GM18502 (cell line): ENCODE data around the gene SUN1.

ENCODE experiments used
- ATAC-seq: cut with Tn5 transposase; IDR thresholded peaks from one replicate; pipeline ENCODE4 v1.9.1; 2021; ENCODE audit warnings: mild to moderate bottlenecking; ENCODE audit not compliant: unreplicated experiment, poor library complexity

The SUN1 gene

DNA sequence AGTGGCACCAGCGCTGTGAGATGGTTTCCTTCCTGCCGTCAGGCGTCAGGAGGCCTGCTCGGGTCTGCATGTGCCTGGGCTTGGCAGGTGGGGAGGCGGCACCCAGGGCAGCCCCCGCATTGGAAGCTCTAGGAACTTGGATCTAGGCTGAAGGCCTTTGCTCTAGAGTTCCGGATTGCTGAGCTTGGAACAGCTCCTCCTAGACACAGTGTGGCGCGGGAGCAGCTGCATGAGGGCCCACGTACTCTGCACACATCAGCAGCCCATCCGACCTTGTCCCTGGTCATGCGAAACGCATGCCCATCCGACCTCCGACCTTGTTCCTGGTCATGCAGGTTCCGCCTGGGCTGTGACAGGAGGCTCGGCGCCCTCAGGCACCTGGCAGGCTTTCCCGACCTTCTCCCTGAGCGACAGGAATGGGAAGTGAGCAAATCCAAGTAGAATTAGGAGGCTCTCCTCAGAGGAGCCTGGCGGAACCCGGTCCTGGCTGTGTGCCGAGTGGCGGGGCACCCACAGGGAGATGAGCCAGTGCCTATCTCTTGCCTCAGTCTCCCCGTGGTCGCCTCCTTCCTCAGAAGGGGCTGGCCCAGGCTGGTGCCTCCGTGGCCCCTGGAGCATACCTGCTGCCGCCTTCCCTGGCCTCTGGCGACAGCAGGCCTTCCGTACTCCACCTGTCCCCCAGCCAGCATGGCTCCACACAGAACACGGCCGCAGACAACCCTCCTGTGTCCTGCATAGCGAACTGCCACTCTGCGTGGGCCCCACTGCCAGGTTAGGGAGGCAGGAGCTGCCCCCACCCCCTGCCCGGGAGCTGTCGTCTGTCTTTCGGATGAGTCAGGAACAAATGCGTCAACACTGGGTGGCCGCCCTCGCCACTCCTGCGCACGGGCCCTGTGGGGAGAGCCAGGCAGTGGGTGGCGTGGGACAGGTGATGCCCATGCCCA lies 56.1 kb downstream of the SUN1 start:
- ATAC-seq = no peak

DNA sequence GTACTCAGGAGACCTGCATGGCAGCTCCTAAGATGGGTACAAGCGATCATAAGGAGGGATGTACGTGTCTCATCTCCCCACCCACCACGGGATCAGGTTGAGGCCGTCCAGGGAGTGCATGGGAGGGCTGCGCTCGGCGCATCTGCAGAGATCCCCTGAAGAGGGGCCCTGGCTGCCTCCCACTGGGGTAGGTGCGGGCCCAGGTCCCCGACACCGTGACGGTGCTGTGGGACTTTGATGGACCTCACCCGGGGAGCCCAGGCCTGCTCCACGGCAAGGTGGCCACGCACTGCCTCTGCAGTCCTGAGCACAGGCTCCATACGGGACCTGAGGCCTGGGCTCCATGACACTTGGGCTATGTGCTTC lies 56.7 kb downstream of the SUN1 start:
- no peak for ATAC-seq

DNA sequence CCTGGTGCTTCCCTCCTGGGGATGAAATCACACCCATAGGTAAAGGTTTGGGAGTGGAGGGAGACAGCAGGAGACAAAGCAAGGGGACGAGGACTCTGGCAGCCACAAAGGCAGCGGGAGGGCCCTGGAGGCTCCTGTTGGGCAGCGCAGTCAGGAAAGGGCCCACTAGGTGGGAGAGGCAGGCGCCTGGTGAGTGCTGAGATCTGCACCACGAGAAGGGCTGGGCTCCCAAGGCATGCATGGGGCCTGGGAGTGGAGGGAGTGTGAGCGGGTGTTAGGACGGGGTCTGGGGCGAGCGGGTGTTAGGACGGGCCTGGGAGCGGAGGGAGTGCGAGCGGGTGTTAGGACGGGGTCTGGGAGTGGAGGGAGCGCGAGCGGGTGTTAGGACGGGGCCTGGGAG lies 57.1 kb downstream of the SUN1 start:
- ATAC-seq = no peak

DNA sequence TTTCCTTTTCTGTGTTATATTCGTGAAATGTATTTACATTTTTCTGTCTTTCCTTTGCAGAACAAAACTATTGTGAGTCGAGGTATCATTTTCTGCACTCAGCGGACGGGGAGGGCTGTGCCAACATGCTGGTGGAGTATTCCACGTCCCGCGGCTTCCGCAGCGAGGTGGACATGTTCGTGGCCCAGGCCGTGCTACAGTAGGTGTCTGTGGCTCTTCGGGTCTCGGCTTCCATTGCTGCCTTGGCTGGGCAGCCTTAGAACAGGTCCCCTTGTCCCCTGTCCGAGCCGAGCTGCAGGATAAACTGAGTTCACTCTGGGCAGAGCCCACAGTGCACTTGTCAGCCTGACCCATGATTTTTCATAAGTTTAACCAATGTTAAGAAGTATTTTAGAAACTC lies 58.6 kb downstream of the SUN1 start:
- ATAC-seq = no peak

DNA sequence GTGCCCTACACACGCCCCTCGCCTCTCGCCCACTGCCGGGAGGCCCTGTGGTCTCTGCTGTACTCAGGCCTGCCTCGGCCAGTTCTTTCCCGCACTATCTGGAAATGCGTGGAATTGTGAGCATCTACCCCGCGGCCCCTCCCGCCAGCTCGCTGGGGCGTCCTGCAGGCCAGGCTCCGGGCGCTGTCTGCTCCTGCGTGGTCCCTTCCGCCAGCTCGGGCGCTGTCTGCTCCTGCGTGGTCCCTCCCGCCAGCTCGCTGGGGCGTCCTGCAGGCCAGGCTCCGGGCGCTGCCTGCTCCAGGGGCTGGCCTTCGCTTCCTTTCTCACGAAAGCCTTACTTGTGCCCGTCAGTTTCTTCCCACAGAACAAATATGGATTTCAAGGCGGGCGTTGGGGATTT lies 59.0 kb downstream of the SUN1 start:
- no peak for ATAC-seq

DNA sequence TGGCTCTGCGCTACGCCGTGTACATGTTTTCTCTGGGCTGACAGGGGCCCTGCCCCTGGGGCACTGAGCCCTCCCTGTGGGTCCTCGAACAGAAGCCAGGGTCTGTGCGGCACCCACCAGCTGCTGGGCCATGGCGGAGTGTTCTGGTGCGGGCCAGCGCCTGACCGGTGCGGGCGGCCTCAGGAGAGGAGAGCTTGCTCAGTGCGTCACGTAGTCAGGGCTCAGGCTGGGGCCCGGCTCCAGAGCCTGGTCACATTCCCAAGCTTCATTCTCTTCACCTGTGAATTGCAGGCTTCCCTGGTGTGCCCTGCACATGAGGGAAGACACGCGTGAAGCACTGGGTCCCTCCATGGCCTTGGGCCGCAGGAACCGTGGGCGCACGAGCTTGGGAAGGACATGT lies 59.5 kb downstream of the SUN1 start:
- no peak for ATAC-seq

DNA sequence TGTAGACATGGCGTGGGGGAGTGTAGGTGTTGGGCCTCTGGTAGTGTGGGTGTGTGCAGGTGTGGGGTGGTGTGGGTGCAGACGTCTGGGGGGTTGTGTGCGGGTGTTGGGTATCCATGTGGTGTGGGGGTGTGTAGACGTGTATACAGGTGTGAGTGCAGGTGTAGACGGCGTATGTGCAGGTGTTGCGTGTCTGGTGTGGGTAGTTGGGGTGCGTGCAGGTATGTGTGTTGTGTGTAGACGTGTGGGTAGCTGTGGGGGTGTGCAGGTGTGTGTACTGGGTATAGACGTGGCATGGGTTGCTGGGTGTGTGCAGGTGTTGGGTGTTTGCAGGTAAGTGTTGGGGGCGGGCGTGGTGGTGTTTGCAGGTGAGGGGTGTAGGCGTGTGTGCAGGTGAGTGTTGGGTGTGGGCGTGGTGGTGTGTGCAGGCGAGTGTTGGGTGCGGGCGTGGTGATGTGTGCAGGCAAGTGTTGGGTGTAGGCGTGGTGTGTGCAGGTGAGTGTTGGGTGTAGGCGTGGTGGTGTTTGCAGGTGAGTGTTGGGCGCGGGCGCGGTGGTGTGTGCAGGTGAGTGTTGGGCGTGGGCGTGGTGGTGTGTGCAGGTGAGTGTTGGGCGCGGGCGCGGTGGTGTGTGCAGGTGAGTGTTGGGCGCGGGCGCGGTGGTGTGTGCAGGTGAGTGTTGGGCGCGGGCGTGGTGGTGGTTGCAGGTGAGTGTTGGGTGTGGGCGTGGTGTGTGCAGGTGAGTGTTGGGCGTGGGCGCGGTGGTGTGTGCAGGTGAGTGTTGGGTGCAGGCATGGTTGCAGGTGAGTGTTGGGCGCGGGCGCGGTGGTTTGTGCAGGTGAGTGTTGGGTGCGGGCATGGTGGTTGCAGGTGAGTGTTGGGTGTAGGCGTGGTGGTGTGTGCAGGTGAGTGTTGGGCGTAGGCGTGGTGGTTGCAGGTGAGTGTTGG lies 60.6 kb downstream of the SUN1 start:
- ATAC-seq = no peak

DNA sequence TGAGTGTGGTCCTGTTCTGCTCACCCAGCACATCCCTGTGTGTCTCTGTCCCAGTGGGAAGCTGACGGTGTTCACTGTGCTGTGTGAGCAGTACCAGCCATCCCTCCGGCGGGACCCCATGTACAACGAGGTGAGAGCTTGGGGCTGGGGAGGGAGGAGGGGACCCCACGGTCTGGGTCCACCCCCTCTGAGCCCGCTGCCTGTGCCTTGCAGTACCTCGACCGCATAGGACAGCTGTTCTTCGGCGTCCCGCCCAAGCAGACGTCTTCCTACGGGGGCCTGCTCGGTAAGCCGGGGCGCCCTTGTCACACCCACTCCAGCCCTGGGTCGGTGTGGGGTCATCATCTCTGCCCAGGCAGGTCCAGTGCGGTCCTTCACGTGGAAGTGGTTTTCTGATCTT lies 61.4 kb downstream of the SUN1 start:
- no peak for ATAC-seq

DNA sequence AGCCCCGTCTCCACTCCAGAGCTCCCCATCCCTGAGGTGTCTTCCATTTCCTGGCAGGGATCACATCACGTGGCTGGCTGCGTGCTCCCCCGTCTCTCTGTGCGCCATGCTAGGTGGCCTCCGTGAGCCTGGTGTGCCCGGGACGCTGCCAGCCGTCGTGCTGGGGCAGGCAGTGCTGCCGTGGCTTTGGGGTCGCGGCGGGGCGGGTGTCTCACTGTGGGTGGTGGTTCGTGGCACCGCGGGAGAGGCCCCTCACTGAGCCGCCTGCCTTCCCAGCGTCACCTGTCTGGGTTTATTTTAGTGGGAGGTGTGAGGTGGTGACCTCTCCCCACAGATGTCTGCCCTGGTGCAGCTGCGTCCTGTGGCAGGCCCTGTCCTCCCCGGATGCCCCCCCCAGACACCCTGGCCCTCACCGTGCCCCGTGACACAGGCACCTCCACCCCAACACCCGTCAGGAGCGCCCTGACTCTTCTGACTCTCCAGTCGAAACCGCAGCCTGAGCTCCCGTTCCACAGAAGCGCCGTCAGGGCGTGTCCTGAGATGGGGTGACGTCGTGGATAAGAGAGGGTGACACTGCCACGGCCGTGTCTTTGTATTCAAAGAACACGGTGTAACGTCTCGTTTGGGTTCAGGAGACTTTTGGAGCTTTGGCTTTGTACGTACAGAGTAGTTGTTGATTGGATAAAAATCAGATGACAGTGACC lies 62.0 kb downstream of the SUN1 start:
- no peak for ATAC-seq

DNA sequence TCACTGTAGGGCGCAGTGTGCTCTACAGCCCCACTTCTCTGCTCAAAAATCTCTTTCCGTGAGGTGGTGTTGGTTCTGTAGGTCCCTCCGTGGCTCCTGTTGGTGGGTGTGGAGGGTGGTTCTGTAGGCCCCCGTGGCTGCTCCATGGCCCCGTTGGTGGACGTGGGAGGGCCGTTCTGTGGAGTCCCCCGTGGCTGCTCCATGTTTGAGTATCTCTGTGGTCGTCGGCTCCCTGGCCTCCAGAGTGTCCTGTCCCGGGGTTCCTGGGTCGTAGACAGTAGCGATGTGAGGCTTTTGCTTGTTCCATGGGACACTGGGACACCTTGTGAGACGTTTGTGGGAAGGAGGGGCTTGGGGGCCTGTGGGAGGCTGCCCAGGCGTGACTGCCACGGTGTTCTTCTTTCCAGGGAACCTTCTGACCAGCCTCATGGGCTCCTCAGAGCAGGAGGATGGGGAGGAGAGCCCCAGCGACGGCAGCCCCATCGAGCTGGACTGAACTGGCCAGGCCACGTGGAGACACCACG lies 62.7 kb downstream of the SUN1 start:
- ATAC-seq = no peak

DNA sequence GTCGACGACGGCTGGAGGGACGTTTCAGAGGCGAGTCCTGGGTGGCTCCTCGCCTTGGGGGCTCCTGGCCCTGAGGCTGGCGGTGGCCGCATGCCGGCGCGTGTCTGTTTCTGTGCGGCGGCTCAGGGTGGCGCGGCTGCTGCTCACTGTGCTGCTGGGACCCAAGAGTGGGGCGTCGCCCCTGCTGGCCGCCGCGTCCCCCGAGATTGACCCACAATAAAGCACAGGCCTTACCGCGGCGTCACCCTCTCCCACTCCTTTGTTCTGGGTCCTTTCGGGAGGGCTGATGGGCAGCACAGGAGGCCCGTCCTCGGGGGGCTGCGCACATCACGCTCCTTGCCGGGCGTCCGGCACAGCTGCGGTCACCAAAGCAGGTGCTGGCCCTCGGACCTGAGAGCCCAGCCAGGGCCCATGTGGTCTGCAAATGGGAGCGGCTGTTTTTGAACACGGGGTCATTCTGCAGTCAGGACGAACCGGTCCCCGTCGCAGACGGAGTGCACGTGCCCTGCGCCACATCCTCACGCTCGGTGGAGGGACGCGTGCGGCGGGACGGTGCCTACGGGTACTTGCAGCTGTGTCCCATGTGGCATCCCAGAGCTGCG lies 63.3 kb downstream of the SUN1 start:
- ATAC-seq = no peak

DNA sequence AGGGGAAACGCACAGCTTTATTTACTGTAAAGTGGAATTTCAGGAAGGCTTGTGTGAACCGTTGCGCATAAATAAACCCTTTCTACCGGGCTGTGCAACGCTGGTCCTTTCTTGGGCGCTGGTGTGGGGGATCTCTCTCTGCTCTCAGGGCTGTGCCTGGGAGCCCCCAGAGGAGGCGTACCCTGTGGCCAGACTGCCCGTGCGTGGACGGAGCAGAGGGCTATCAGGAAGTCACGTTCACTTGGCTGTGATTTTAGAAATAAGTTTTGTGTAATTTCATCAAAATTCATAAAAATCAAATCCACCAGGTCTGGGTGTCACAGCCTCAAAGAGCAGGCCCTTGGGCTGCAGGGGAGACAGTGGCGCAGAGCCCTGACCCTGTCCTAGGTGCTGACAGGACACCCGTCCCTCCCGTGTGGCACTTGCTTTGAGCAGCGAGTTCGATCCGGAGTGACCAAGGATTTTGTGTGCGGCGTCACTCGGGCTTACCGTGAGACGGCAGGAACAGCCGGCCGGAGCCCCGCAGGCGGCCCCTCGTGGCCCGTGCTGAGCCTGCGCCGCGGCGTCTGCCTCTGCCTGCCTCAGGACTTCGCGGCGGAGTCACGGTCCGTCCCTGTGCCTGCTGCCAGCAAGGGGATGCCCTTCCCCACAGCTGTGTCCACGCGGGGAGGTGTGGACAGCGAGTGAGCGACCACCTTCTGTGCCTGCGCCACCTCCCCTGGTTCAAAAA lies 64.2 kb downstream of the SUN1 start:
- no peak for ATAC-seq

DNA sequence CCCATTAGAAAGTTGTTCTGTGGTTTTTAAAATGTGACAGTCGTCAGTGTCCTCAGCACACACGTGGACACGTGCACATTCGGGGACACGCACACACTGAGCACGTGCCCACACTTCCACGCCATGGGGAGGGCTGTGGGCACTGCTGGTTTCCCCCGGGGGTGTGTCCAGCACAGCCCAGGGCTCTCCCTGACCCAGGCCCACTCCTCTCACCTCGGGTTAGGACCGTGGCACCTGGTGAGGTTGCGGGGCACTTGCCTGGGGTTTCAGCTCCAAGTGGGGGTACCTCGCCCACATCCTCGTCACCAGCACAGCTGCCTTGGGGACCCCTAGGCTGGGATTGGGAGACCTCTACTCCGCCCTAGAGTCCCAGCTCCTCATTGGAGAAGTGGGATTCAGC lies 64.8 kb downstream of the SUN1 start:
- no peak for ATAC-seq

DNA sequence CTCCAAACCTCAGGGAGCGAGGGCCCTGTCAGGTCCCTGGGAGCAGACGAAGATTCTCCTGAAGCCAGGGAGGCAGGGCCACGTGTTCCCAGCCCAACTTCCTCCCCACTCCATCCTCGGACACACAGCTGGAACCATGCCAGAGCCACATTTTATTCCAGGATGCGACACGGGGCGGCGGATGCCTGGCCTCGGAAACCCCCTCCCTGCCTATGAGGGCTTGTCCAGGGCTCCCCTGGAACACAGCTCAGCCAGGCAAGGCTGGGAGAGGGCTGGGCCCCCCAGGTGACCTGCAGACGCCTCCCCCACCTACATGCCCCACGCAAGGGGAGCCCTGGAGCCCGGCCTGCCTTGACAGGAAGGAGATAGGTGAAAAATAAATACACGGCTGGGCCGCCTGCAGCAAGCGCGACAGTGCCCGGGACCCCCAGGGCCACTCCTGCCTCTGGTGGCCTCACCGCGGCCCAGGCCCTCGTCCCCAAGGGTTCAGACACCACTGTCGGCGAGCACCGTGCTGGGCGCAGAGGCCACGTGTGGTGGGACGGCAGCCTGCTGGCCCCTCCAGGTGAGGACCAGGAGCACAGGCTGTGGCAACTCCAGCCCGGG lies 65.6 kb downstream of the SUN1 start:
- ATAC-seq = no peak

DNA sequence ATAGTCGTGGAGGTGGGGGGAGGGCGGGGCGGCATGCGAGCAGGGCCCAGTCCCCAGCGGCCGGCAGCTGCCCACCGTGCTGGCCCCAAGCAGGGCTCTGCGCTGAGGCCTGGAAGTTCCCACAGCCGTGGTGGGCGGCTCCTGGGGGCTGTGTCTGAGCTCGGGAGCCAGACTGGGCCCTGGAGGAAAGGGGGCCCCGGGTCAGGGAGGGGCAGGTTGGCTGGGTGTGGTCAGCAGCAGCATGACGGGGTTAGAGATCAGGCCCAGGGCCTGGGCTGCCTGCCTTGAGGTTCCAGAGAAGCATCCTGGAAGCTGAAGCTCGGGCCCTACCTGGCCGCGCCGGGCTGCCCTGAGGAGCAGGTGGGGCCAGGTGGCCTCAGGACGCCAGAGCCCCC lies 66.2 kb downstream of the SUN1 start:
- ATAC-seq = no peak

DNA sequence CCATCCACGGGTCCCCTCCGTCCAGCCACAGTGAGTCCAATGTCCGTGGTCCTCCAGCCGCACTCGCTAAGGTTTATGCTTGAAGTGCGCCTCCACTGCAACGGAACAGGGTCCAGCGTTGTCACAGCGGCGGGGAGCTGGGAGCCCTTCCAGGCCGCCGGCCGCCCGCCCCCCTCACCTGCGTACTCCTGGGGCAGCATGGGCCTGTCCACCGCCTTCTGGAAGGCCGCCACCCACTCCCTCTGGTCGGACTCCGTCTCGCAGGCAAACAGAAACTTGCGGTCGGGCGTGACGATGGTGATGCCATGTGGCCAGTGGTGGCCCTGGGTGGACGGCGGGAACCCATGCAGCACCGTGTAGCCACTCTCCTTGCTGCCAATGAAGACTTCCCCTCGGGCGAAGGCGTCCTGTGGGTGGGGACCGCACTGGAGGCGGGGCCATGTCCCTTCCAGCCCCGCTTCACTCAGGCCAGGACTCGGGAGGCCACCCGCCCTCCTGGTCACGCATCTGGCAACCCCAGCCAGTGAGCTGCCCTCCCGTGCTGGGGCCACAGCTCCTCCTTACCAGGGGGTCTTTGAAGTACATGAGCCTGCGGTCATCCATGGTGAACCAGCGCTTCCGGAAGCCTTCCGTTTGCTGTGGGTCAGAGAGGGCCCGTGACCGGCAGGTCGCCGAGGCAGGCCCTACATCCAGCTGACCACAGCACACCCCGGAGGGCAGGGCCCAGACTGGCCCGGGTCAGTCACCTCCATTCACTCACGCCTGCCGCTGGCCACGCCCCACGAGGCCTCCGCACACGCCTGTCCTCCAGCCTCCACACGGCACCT lies 66.8 kb downstream of the SUN1 start:
- no peak for ATAC-seq

DNA sequence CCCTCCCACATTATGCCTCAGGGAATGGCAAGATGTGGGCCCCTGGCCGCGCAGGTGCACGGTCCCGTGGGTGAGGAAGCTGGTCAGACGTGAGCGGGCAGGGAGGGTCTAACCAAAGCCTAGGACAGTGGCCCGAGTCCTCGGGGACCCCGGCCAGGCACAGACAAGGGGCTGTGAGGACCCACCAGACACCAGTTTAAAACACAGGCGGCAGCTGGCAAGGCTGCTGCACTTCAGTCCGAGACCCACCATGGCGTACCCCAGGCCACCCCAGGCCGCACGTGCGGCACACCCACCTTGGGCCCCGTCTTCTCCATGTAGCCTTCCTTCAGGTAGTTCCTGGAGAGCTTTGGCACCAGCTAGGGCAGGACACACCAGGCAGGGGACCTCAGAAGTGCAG lies 67.5 kb downstream of the SUN1 start:
- no peak for ATAC-seq

DNA sequence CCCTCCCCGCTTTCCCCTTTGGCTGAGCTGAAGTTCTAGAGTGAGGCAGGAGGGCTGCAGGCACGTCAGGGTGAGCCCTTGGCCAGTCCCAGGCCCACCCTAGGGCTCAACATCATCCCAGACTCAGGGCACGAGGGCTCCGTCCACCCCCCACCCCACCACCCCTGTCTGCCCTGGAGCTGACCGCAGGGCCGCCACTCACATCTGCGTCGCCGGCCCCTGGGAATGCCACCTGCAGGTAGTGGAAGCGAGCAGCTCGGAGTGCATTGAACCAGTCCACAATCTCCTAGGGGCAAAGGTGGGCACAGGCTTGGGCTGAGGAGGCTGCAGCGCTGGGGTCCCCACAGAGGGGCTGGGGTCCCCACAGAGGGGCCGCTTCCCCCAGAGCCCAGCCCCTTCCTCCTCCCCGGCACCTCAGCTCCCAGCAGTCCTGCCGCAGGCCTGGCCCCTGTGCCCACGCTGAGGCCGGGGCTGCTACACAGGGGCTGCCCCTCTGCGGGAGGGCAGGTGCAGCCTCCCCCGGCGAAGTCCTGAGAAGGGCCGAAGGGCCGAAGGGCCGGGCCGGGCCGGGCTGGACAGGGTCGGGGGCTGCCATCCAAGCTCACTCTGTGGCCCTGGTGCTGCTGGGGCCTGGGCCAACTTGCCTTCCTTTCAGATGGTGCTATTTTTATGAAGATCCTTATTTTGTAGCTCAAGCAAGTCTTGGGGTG lies 68.2 kb downstream of the SUN1 start:
- ATAC-seq = no peak
